HepG2 (cell line): Measurements from ENCODE around the gene GAL3ST3. TPM values are rescaled to one million over a fixed set of nuclear protein-coding genes. Genes with fewer than 3 reads are reported as not detected.

Experiments
- FOXA3 ChIP-seq: IDR thresholded peaks from 2 replicates; pipeline ENCODE4 v1.6.1; 2016; ENCODE audit warnings: missing genetic modification reagents, missing compliant biosample characterization
- GABPB1 ChIP-seq: IDR thresholded peaks from 2 replicates; pipeline ENCODE4 v1.6.1; 2016; ENCODE audit warnings: mild to moderate bottlenecking, missing genetic modification reagents, moderate library complexity, missing compliant biosample characterization
- GATAD2A ChIP-seq: IDR thresholded peaks from 2 replicates; pipeline ENCODE4 v1.6.1; 2016
- HOXA5 ChIP-seq: sonication (generic); formaldehyde crosslinking; IDR thresholded peaks from 2 replicates; pipeline ENCODE4 v1.4.0; 2020; ENCODE audit warnings: missing genetic modification reagents
- ISL2 ChIP-seq: sonication (generic); formaldehyde crosslinking; IDR thresholded peaks from 2 replicates; pipeline ENCODE4 v1.5.0; 2020; ENCODE audit warnings: missing genetic modification reagents
- MED1 ChIP-seq: sonication (generic); formaldehyde crosslinking; IDR thresholded peaks from 2 replicates; pipeline ENCODE4 v1.4.0; 2020; ENCODE audit warnings: missing genetic modification reagents
- NFIC ChIP-seq: IDR thresholded peaks from 2 replicates; pipeline ENCODE4 v1.6.1; 2012; ENCODE audit warnings: mild to moderate bottlenecking, low read length, inconsistent platforms
- POGZ ChIP-seq: sonication (generic); formaldehyde crosslinking; IDR thresholded peaks from 2 replicates; pipeline ENCODE4 v1.4.0; 2020; ENCODE audit warnings: mild to moderate bottlenecking, missing genetic modification reagents
- THAP11 ChIP-seq: IDR thresholded peaks from 2 replicates; pipeline ENCODE4 v1.6.1; 2016; ENCODE audit warnings: missing biosample characterization, missing genetic modification reagents
- ZFP36 ChIP-seq: fragments of 150-350 bp; IDR thresholded peaks from 2 replicates; pipeline ENCODE4 v1.6.1; 2018; ENCODE audit warnings: borderline replicate concordance, low read length, low read depth; ENCODE audit not compliant: partially characterized antibody
- ZNF317 ChIP-seq: sonication (generic); formaldehyde crosslinking; IDR thresholded peaks from 2 replicates; pipeline ENCODE4 v1.5.0; 2020; ENCODE audit warnings: mild to moderate bottlenecking, missing genetic modification reagents
- ZNF343 ChIP-seq: sonication (generic); formaldehyde crosslinking; IDR thresholded peaks from 2 replicates; pipeline ENCODE4 v1.4.0; 2020; ENCODE audit warnings: mild to moderate bottlenecking, missing genetic modification reagents
- ZNF446 ChIP-seq: sonication (generic); formaldehyde crosslinking; IDR thresholded peaks from 2 replicates; pipeline ENCODE4 v1.5.0; 2020; ENCODE audit warnings: mild to moderate bottlenecking, missing genetic modification reagents
- ZNF543 ChIP-seq: sonication (generic); formaldehyde crosslinking; IDR thresholded peaks from 2 replicates; pipeline ENCODE4 v1.4.0; 2020; ENCODE audit warnings: mild to moderate bottlenecking, missing genetic modification reagents
- ZNF547 ChIP-seq: sonication (generic); formaldehyde crosslinking; IDR thresholded peaks from 2 replicates; pipeline ENCODE4 v1.5.1; 2020; ENCODE audit warnings: mild to moderate bottlenecking, missing genetic modification reagents
- ZNF768 ChIP-seq: sonication (generic); formaldehyde crosslinking; IDR thresholded peaks from 2 replicates; pipeline ENCODE4 v1.4.0; 2020; ENCODE audit warnings: missing genetic modification reagents
- ZNF777 ChIP-seq: sonication (generic); formaldehyde crosslinking; IDR thresholded peaks from 2 replicates; pipeline ENCODE4 v1.4.0; 2020; ENCODE audit warnings: missing genetic modification reagents
- polyA plus RNA-seq, 8 experiments: library from polyadenylated mRNA; depleted of rRNA in 3 of 8; stranded (reverse) in 7 of 8; unstranded in 1 of 8; fragments of >200 nt; fragmentation: Illumina TruSeq in 4 of 8; extraction: Trizol in 4 of 8; gene quantifications; 2 replicates each; pipeline versions ENCODE4 v1.2.1 to v1.2.3, GENCODE V29; 2011 to 2016; ENCODE audit warnings: low read depth in 4 of 8, missing spikeins in 1 of 8, mixed read lengths in 1 of 8; ENCODE audit not compliant: insufficient read depth in 1 of 8
- total RNA-seq, 5 experiments: library from RNA; depleted of rRNA; stranded (reverse); fragments of >200 nt; fragmentation: Illumina TruSeq; extraction: Trizol; gene quantifications; 2 replicates each; pipeline ENCODE4 v1.2.3, GENCODE V29; 2016; ENCODE audit warnings: low read depth in 1 of 5
- TF ChIP-seq, protein P1 (sequence below): sonication (generic); formaldehyde crosslinking; IDR thresholded peaks from 2 replicates; pipeline ENCODE4 v1.8.1; 2023; ENCODE audit warnings: mild to moderate bottlenecking, missing genetic modification reagents
- TF ChIP-seq, protein P2 (sequence below): sonication (generic); formaldehyde crosslinking; IDR thresholded peaks from 2 replicates; pipeline ENCODE4 v1.9.0; 2021; ENCODE audit warnings: missing genetic modification reagents, borderline replicate concordance
- TF ChIP-seq, protein P3 (sequence below): sonication (generic); formaldehyde crosslinking; IDR thresholded peaks from 2 replicates; pipeline ENCODE4 v1.5.1; 2020; ENCODE audit warnings: mild to moderate bottlenecking, missing genetic modification reagents, moderate library complexity
- TF ChIP-seq, protein P4 (sequence below): sonication (generic); formaldehyde crosslinking; IDR thresholded peaks from 2 replicates; pipeline ENCODE4 v1.5.0; 2020; ENCODE audit warnings: missing genetic modification reagents
- TF ChIP-seq, protein P5 (sequence below): sonication (generic); formaldehyde crosslinking; IDR thresholded peaks from 2 replicates; pipeline ENCODE4 v1.8.1; 2023; ENCODE audit warnings: missing genetic modification reagents, inconsistent platforms, borderline replicate concordance

Gene GAL3ST3
- total and polyA plus RNA-seq, 2 of the 13 experiments (the other 11 are each of a cell fraction or from before 2014, with no cell fraction given): not detected

DNA sequence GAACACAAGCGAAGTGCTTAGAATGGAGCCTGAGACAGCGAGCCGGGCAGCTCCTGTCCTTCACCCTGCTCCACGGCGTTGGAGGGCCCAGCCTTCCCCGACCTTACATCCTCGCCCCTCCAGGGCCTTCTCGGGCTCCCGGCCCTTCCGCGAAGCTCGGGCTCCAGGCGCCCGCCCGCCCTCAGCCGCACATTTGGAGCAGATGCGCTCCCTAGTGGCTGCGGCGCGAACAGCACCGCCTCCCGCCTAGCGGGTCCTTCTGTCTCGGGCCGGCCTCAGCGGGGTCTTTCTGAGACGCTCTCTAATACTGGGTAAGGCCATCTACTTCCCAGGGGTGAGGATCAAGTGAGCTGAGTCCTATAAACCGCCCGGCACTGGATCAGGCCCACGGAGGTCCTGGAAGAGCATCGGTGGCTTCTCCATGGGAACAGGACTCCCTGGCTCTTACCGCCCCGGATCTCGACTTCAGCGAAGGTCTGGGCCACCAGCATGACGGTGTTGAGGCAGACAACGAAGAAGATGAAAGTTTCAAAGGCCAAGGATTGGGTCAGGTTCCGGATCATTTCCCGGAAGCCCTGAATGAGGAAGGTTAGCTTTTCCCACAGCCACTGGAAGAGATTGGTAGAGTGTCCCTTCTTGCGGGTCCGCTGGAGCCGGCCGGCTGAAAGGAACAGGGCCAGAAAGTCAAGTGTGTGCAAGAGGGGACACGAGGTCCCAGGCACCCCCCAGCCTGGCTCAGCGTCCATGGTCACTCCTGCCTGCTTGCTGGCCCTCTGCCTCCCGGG lies 26.4 kb downstream of the GAL3ST3 start (continued):
- TF ChIP-seq ZFP36 (no peak), GABPB1 (CRISPR knock-in tag) (peak; percentile 66), ZNF446 (CRISPR knock-in tag) (no peak), ZNF768 (CRISPR knock-in tag) (peak; percentile 52; the same call in 1 of the 2 replicates), ZNF777 (CRISPR knock-in tag) (0 out of 2 replicates have a peak, but pooled peaks have one; percentile 24), POGZ (CRISPR knock-in tag) (peak; percentile 12; the same call in 1 of the 2 replicates), FOXA3 (CRISPR knock-in tag) (0 out of 2 replicates have a peak, but pooled peaks have one; percentile 12), ZNF343 (CRISPR knock-in tag) (no peak), ZNF543 (0 out of 2 replicates have a peak, but pooled peaks have one; percentile 15), THAP11 (CRISPR knock-in tag) (peak; percentile 44; the same call in 1 of the 2 replicates), ZNF317 (CRISPR knock-in tag) (no peak), ZNF547 (CRISPR knock-in tag) (peak; percentile 33; the same call in 1 of the 2 replicates), NFIC (no peak), ISL2 (CRISPR knock-in tag) (peak; percentile 36; the same call in 1 of the 2 replicates), GATAD2A (CRISPR knock-in tag) (0 out of 2 replicates have a peak, but pooled peaks have one; percentile 27), MED1 (CRISPR knock-in tag) (0 out of 2 replicates have a peak, but pooled peaks have one; percentile 41), HOXA5 (peak; percentile 37; the same call in 1 of the 2 replicates)
- TF ChIP-seq, protein P1, sequence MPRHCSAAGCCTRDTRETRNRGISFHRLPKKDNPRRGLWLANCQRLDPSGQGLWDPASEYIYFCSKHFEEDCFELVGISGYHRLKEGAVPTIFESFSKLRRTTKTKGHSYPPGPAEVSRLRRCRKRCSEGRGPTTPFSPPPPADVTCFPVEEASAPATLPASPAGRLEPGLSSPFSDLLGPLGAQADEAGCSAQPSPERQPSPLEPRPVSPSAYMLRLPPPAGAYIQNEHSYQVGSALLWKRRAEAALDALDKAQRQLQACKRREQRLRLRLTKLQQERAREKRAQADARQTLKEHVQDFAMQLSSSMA (CRISPR knock-in tag): no peak
- TF ChIP-seq, protein P2, sequence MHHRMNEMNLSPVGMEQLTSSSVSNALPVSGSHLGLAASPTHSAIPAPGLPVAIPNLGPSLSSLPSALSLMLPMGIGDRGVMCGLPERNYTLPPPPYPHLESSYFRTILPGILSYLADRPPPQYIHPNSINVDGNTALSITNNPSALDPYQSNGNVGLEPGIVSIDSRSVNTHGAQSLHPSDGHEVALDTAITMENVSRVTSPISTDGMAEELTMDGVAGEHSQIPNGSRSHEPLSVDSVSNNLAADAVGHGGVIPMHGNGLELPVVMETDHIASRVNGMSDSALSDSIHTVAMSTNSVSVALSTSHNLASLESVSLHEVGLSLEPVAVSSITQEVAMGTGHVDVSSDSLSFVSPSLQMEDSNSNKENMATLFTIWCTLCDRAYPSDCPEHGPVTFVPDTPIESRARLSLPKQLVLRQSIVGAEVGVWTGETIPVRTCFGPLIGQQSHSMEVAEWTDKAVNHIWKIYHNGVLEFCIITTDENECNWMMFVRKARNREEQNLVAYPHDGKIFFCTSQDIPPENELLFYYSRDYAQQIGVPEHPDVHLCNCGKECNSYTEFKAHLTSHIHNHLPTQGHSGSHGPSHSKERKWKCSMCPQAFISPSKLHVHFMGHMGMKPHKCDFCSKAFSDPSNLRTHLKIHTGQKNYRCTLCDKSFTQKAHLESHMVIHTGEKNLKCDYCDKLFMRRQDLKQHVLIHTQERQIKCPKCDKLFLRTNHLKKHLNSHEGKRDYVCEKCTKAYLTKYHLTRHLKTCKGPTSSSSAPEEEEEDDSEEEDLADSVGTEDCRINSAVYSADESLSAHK (CRISPR knock-in tag): no peak
- TF ChIP-seq, protein P3, sequence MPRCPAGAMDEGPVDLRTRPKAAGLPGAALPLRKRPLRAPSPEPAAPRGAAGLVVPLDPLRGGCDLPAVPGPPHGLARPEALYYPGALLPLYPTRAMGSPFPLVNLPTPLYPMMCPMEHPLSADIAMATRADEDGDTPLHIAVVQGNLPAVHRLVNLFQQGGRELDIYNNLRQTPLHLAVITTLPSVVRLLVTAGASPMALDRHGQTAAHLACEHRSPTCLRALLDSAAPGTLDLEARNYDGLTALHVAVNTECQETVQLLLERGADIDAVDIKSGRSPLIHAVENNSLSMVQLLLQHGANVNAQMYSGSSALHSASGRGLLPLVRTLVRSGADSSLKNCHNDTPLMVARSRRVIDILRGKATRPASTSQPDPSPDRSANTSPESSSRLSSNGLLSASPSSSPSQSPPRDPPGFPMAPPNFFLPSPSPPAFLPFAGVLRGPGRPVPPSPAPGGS (CRISPR knock-in tag): no peak
- TF ChIP-seq, protein P4, sequence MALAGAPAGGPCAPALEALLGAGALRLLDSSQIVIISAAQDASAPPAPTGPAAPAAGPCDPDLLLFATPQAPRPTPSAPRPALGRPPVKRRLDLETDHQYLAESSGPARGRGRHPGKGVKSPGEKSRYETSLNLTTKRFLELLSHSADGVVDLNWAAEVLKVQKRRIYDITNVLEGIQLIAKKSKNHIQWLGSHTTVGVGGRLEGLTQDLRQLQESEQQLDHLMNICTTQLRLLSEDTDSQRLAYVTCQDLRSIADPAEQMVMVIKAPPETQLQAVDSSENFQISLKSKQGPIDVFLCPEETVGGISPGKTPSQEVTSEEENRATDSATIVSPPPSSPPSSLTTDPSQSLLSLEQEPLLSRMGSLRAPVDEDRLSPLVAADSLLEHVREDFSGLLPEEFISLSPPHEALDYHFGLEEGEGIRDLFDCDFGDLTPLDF (CRISPR knock-in tag): 0 out of 2 replicates have a peak, but pooled peaks have one; percentile 50
- TF ChIP-seq, protein P5, sequence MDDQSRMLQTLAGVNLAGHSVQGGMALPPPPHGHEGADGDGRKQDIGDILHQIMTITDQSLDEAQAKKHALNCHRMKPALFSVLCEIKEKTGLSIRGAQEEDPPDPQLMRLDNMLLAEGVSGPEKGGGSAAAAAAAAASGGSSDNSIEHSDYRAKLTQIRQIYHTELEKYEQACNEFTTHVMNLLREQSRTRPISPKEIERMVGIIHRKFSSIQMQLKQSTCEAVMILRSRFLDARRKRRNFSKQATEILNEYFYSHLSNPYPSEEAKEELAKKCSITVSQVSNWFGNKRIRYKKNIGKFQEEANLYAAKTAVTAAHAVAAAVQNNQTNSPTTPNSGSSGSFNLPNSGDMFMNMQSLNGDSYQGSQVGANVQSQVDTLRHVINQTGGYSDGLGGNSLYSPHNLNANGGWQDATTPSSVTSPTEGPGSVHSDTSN (CRISPR knock-in tag): 0 out of 2 replicates have a peak, but pooled peaks have one; percentile 55
